HG03460 (cell line): ENCODE measurements around the gene OR8G5.
"Not testable (repeated sequence)": the region's sequence is repeated elsewhere in the genome, so short reads cannot be mapped to it uniquely, and the experiment has no call there.

Experiments
- ATAC-seq: cut with Tn5 transposase; IDR thresholded peaks from one replicate; pipeline ENCODE4 v1.9.1; 2021; ENCODE audit not compliant: unreplicated experiment

OR8G5 gene

DNA sequence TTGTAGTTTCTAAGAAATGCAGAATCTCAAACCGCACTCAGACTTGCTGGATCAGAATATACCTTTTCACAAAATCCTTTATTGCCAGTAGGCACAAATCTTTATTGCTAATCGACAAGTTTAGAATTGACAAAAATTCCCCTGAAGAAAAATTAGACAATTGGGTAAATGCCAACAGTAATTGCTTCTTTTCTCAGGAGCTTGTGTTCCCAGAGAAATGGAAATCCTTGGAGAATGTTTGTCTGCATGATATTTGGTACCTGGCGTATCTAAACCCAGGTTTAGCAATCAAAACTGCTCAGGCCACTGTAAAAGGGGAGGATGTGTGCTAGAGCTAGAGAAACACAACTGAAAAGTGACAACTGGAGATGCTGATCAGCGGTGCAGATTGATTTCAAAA is at the start of gene OR8G5:
OR8G5 (plus strand) TSS at position 301 of the 400 bp plus-strand sequence. CDS start 8,556 bp downstream, outside the sequence.
- no peak for ATAC-seq

- no peak for ATAC-seq
These were observed 48.9 kb upstream of the OR8G5 start for GRCh38 chr11:124207102-124207792.

GRCh38 chr11:124209824-124210357 is 46.3 kb upstream of the OR8G5 start:
- ATAC-seq = no peak

GRCh38 chr11:124210421-124210820 is 45.8 kb upstream of the OR8G5 start:
- no peak for ATAC-seq

DNA sequence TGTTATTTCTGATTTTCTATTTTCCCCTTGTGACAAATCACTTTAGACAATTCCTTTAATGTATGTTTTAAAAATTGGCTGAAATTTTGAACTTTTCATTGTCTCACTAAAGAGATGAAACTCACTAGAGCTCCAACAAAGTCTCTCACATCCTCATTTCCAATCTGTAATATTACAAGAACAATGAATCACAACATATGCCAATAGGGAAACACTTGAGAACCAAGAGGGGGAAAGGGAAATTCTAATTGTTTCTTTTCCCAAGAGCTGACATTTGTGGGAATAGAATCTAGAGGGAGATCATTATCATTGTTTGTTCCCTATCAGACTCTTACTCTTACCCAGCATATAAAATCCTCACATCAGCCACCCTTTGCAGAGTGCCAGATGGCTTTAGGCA is 44.9 kb upstream of the OR8G5 start:
- no peak for ATAC-seq

DNA sequence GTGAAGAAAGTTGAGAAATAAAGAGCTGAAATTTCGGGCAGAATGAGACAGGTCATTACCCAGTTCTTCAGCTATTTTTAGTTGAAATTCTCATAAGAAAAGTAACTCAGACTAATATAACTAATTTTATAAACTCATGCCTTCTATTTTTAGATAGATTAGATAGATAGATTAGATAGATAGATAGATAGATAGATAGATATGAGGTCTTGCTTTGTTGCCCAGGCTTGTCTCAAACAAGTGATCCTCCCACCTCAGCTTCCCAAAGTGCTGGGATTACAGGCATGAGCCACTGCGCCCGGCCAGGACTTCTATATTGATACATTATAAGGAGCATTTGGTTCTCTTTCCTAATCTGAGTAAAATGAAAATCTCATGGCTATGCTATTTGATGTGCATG is 42.1 kb upstream of the OR8G5 start:
- no peak for ATAC-seq

- no peak for ATAC-seq
These were observed 37.0 kb upstream of the OR8G5 start for GRCh38 chr11:124219126-124219525.

GRCh38 chr11:124222407-124222806 is 33.8 kb upstream of the OR8G5 start:
- ATAC-seq = no peak

DNA sequence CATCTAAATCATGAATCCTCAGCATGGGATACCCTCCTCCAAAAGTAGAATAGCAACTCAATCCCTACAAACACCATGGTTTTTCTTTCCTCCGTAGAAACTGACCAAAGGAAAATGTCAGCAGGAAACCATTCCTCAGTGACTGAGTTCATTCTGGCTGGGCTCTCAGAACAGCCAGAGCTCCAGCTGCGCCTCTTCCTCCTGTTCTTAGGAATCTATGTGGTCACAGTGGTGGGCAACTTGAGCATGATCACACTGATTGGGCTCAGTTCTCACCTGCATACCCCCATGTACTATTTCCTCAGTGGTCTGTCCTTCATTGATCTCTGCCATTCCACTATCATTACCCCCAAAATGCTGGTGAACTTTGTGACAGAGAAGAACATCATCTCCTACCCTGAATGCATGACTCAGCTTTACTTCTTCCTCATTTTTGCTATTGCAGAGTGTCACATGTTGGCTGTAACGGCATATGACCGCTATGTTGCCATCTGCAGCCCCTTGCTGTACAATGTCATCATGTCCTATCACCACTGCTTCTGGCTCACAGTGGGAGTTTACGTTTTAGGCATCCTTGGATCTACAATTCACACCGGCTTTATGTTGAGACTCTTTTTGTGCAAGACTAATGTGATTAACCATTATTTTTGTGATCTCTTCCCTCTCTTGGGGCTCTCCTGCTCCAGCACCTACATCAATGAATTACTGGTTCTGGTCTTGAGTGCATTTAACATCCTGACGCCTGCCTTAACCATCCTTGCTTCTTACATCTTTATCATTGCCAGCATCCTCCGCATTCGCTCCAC is 31.4 kb upstream of the OR8G5 start:
- ATAC-seq = not testable (repeated sequence)

DNA sequence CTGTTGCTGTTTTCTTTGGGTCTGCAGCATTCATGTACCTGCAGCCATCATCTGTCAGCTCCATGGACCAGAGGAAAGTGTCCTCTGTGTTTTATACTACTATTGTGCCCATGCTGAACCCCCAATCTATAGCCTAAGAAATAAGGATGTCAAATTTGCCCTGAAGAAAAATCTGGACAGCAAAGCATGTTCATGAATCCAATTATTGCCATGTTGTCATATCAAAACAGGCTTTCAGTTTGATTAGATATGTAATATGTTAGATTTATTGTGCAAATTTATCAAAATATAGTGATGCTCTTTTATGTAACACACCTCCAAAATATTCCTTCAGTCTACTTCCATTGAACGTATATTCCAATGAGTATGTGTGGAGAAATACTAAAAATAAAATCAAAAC is 30.7 kb upstream of the OR8G5 start:
- ATAC-seq = no peak

GRCh38 chr11:124233376-124233775 is 22.8 kb upstream of the OR8G5 start:
- no peak for ATAC-seq

- no peak for ATAC-seq
These were observed 17.7 kb upstream of the OR8G5 start for GRCh38 chr11:124238512-124238911.

DNA sequence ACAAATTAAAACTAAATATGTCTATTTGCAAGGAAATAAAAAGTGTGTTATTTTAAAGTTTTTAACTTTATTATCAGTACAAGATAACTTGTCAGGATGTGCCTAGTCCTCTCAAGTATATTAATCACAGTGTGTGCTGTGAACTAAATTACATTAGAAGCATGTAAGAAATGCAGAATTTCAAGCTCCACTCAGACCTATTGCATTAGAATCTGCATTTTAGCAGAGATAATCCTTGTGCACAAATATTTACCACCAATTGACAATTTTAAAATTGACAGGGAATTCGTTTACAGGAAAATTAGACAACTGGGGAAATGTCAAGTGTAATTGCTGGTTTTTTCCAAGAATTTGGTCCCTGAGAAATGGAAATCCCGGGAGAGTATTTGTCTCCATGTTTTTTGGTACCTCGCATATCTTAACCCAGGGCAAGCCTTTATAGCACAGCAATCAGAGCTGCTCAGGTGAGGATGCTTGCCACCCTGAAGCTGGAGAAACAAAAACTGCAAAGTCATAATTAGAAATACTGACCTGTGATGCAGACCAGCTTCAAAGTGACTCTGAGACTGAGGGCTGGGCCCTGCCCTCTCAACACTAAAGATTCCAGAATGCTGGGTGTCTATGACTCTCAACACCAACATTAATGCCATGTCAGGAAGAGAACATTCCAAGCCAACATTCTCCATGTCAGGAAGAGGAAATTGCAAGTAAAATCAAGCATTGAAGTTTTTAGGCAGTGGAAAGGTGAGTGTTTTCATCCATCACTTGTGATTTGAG is 15.4 kb upstream of the OR8G5 start, which contains the start of gene OR8G1:
OR8G1 (plus strand) TSS at position 475 of the 777 bp plus-strand sequence. CDS start 8,581 bp downstream, outside the sequence.
- ATAC-seq = no peak

GRCh38 chr11:124249869-124250268 is 6.3 kb upstream of the OR8G5 start:
- not testable (repeated sequence) for ATAC-seq

DNA sequence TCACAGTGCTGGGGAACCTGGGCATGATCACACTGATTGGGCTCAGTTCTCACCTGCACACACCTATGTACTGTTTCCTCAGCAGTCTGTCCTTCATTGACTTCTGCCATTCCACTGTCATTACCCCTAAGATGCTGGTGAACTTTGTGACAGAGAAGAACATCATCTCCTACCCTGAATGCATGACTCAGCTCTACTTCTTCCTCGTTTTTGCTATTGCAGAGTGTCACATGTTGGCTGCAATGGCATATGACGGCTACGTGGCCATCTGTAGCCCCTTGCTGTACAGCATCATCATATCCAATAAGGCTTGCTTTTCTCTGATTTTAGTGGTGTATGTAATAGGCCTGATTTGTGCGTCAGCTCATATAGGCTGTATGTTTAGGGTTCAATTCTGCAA is 8.9 kb downstream of the OR8G5 start:
- not testable (repeated sequence) for ATAC-seq

GRCh38 chr11:124270886-124271285 is 14.7 kb downstream of the OR8G5 start:
- not testable (repeated sequence) for ATAC-seq

DNA sequence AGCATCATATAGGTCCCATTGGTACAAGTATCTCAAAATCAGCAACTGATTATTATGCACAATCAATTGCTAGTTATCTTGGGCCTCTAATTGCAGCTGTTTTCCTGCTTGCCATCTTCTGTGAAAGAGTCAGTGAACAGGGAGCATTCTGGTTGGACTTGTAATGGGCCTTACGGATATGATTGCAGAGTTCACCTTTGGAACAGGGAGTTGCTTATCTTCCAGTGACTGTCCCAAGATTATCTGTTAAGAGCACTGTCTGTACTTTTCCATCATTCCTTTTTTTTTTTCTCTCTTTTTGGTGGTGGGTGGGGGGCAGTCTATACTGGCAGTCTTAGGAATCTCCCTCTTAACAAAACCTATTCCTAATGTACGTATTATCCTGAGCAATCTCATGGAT is 17.8 kb downstream of the OR8G5 start:
- no peak for ATAC-seq

GRCh38 chr11:124276081-124276480 is 19.9 kb downstream of the OR8G5 start:
- ATAC-seq = no peak

GRCh38 chr11:124277207-124277606 is 21.0 kb downstream of the OR8G5 start:
- ATAC-seq = no peak

DNA sequence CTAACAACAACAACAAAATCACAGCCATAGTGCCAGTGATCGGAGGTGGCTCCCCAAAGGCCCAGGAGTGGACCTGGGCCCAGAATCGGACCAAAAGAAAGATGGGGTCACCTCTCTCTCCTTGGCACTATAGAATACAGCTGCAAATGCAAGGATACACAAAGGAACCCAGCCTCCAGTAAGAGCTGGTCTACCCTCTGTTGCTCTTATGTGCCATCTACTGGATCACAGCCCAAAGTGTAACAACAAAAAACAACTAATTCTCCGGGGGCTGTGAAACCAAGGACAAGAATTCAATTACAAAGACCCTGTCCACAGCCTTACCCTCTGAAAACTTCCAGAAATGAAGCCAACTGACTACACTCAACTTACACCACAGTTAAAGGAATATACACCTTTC is 21.6 kb downstream of the OR8G5 start:
- no peak for ATAC-seq

DNA sequence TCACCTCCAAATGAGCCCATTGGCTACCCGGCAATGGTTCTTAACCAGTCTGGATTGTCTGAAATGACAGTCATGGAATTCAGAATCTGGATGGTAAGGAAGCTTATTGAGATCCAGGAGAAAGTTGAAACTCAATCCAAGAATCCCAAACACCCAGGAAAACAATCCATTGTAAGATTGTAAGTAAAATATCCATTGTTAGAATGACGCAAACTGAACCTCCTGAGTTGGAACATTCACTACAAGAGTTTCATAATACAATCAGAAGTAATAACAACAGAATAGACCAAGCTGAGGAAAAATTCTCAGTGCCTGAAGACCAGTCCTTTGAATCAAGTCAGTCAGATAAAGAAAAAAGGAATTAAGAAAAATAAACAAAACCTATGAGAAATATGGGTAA is 22.1 kb downstream of the OR8G5 start:
- ATAC-seq = no peak
